GOT3 (cell line): ENCODE measurements around the gene HSDL1.

Source experiments
- DNase-seq: peaks from one replicate; lab custom pipeline; 2025; ENCODE audit warnings: mixed read lengths; lab: John Stamatoyannopoulos, UW

The HSDL1 gene

DNA sequence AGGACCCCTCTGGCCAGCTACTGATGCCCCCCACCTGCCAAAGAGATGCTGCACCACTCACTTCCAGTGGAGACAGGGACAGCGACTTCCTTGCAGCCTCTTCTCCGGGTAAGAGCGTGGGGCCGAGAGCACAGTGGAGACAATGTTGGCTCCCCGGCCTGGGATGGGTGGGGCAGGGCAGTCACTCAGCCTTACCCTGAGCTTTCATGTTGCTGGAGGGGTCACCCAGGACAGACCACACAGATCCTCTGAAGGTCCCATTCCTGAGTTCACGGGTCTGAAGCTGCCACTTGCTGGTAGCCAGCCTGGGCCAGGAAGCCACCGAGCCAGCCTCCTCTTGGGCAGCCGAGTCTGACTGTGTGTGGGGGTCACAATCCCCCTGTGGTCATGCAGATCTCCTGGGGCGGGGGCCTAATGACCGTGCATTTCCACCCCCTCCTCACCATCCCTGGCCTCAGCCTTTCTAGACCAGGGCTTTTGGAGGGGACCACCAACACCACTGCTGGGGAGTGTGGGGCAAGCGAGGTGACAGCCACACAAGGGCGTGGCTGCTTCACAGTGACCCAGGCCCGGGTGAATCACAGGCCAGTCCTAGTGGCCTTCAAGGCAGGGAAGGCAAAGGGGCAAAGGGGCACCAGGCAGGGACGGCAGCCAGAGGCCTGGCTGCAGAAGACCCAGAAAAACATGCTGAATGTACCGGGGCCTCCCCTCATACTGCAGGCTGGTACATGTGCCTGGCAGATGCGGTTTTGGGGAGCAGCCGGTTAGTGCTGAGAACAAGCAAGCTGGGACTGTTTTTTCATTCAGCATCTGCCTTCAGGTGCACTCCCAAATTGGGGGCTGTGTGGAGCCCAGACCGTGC, 31.4 kb upstream of the HSDL1 start:
- no peak for DNase-seq

DNA sequence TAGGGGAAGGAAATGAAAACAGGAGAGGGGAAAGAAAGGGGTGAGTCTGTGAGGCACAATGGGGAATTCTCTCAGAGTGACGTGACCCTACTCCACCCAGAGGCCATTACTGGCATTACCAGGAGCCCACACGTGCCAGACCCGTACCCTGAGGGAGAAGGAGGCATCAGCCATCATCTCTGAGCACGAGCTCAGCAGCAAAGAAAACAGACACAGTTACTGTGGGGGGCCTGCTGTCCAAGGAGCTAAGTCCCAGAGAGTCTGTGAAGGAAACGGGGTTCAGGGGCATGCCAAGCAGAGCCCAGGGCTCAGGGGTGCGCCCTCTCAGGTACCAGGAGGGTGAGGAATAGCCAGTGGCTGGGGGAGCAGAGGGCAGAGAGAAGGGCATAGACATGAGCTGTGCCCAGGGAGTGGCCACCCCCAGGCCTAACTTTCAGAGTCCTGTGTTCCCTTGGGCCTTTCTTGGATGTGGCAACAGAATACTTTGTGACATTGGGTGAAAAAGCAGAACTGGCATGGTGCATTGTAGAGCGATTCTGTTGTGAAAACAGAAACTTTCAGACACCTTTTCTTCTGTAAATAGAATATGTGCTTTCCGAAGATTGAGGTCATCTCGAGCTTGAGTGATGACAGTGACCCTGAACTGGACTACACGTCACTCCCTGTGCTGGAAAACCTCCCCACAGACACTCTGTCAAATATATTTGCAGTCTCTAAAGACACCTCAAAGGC, 30.5 kb upstream of the HSDL1 start:
- DNase-seq: no peak

- DNase-seq: no peak
These were observed 29.4 kb upstream of the HSDL1 start for GRCh38 chr16:84174396-84174795.

GRCh38 chr16:84169765-84170310, 24.9 kb upstream of the HSDL1 start:
- no peak for DNase-seq

GRCh38 chr16:84166796-84167695, 22.1 kb upstream of the HSDL1 start:
- DNase-seq: no peak

DNA sequence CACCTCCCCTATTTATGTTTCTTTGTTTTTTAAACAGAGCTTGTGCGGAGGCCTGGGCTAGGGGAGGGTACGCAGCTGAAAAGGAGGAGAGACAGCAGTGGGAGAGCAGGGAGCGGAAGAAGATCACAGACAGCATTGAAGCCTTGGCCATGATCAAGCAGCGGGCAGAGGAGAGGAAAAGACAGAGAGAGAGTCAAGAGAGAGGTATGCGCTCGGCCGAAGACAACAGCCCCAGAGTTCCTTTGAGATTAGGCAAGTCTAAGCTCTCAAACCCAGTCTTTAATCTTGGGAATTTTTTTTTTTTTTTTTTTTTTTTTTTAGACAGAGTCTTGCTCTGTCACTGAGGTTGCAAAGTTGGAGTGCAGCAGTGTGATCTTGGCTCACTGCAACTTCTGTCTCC, 20.8 kb upstream of the HSDL1 start:
- DNase-seq: no peak

GRCh38 chr16:84161801-84162200, 16.8 kb upstream of the HSDL1 start:
- no peak for DNase-seq

- DNase-seq: no peak
These were observed 16.1 kb upstream of the HSDL1 start for GRCh38 chr16:84161037-84161436.

GRCh38 chr16:84159800-84160199, 14.8 kb upstream of the HSDL1 start:
- no peak for DNase-seq

DNA sequence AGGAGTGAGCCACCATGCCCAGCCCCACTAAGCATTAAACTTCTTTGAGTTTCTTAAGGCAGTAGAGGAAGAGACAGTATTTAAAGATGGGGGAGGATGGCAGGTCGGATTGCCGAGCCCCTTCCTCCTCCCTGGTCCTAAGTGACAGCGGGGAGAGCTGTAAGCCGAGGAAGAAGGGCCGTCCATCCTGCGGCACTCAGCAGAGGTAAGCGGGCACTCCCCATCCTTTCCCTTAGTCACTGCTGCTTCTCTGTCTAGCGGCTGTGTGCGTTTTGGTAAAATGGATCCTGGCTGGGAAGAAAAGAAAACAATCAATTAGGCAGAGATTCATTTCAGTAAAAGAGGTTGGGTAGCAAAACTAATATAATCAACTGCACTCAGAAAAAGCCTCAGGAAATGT, 14.0 kb upstream of the HSDL1 start:
- DNase-seq: no peak

DNA sequence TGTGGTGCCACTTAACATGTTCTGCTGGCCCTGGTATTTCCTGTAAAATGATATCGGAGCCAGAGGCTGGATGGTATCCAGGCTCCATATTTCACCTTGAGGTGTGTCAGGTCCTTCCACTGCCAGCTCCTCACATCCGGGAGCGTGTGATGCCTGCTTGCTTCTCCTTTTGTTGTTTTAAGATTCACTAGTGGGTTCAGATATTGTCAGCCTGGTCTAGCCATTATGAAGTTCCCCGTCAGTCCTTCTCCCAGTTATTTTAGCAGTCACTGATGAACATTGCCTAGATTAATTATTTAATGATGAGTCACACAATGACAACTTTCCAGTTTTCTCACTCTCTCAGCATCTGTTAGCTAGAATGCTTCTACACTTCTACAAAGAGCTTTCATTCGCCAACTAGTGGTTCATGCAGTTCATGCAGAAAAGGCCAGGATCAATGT, 11.4 kb upstream of the HSDL1 start:
- no peak for DNase-seq

DNA sequence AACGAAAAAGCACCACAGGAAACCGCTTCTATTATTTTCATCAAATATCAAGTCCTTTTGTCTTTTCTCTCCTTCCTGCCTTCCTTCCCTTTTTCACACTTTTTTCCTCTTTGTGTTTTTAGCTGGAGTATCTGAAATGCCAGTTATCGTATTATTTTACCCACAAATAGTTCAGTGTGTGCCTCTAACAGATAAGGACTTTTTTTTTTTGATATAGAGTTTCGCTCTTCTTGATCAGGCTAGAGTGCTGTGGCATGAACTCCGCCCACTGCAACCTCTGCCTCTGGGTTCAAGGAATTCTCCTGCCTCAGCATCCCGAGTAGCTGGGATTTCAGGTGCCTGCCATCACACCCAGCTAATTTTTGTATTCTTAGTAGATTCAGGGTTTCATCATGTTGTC, 10.8 kb upstream of the HSDL1 start:
- DNase-seq: no peak

DNA sequence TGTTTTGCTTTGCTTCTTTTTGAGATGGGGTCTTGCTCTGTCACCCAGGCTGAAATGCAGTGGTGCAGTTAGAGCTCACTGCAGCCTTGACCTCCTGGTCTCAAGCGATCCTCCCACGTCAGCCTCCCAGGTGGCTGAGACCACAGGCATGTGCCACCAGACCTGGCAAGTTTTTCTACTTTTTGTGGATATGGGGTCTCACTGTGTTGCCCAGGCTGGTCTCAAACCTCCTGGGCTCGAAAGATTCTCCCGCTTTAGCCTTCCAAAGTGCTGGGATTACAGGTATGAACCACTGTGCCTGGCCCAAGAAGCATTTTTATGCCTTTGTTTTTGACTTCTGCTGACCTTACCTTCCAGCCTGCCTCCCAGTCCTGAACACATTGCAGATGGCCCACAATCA, 10.2 kb upstream of the HSDL1 start:
- no peak for DNase-seq

GRCh38 chr16:84153660-84154214, 8.8 kb upstream of the HSDL1 start:
- no peak for DNase-seq

DNA sequence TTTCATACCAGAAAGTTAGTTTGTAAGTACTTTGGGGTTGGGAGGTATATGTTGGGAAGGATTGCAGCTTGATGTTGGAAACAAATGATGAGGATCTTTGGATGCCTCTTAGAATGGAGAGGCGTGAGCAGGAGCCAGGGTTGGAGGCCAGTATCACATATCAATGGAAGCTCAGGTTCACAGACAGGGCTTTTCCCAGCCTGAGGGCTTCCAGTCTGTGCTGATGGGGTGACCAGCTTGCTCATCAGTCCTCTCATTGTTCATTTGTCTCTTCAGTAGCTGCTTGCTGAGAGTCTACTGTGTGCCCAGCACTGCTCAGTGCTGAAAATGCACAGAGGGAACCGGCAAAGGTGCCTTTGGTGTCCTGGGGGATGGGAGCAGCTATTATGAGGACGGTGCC, 5.9 kb upstream of the HSDL1 start:
- no peak for DNase-seq

- DNase-seq: no peak
These were observed 643 bp downstream of the HSDL1 start for GRCh38 chr16:84144209-84144858.

DNA sequence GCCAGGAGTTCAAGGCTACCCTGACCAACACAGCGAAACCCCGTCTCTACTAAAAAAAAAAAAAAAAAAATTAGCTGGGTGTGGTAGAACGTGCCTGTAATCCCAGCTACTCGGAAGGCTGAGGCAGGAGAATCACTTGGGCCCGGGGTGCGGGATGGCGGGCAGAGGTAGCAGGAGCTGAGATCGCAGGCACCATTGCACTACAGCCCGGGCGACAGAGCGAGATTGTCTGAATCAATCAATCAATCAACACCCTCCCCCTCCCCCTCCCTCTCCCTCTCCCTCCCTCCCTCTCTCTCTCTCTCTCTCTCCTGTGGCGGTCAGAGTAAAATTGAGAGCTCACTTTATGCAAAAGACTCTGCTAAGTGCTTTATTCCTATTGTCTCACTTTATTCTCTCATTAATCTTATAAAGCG, 1.2 kb downstream of the HSDL1 start:
- DNase-seq: no peak

DNA sequence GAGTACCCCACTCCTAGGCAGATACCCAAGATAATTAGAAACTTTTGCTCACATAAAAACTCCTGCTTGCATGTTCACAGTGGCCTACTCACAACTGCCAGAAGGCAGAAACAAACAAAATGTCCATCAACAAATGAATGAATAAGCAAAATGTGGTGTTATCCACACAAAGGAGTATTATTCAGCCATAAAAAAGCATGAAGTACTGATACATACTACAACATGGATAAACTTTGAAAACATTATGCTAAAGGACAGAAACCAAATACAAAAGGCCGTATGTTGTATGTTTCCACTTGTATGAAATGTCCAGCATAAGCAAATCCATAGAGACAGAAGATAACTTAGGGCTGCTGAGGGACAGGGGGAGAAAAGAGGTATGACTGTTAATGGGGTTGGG, 1.9 kb downstream of the HSDL1 start:
- DNase-seq: no peak

DNA sequence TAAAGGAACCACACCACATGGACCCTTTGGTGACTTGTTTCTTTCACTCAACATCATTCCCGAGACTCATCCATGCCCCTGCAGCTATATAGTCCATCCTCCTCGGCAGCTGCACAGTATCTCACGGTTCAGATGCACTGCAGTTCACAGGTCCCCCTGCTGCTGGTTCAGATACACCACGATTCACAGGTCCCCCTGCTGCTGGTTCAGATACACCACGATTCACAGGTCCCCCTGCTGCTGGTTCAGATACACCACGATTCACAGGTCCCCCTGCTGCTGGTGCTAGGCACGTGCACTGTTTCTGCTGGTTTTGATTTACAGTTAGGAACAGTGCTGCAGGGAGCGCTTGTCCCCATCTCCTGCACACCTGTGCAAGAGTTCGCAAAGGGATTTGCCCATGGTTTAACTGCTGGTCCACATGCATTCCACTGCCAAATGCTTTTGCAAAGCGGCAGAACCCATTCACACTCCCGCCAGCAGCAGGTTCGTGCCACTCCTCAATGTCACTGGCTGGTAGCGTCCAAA, 3.8 kb downstream of the HSDL1 start:
- no peak for DNase-seq

- DNase-seq: no peak
These were observed 5.2 kb downstream of the HSDL1 start for GRCh38 chr16:84139628-84140258.
